Right lung (tissue), 5 donors: Measurements from ENCODE around the gene NOC2L. TPM values are rescaled to one million over a fixed set of nuclear protein-coding genes. Genes with fewer than 3 reads are reported as not detected.

Experiments used
- DNase-seq, 2 donors: peaks; one replicate each; pipeline ENCODE4 v3.0.0-alpha.2; 2013
- polyA plus RNA-seq, 5 donors: library from polyadenylated mRNA; unstranded; fragments of 120-200 nt; gene quantifications; one replicate each; pipeline versions ENCODE4 v1.2.1 to v1.2.3, GENCODE V29; 2013; ENCODE audit warnings: inconsistent platforms in 1 of 5, low replicate concordance in 1 of 5; ENCODE audit not compliant: insufficient read length in 5 of 5, insufficient read depth in 1 of 5

NOC2L gene
- polyA plus RNA-seq, 5 donors, result 42.3 to 62.0 (median 55.2) TPM

- no peak for DNase-seq
Observed at GRCh38 chr1:918843-919242, 40.2 kb downstream of the NOC2L start.

DNA sequence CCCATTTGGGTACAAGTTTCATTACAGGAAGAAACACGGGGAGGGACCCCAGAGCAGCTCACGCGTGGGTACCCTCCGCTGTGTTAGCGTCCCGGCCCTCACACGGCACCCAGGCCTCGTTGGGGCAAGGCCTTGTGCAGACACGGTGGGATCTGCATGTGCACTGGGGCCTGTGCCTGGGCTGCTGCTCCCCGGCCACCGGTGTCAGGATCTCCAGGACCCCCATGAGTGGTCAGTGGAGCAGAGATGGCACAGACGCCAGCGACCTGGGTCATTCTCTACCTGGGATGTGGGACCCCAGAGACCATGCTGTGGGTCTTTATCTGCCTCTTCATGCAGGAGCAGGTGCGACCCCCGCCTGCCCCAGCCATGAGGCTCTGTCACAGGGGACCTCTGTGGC, 40.7 kb downstream of the NOC2L start:
- no peak for DNase-seq

- no peak for DNase-seq
Observed at GRCh38 chr1:917466-918091, 41.5 kb downstream of the NOC2L start.

GRCh38 chr1:917076-917459, 42.0 kb downstream of the NOC2L start:
- no peak for DNase-seq

DNA sequence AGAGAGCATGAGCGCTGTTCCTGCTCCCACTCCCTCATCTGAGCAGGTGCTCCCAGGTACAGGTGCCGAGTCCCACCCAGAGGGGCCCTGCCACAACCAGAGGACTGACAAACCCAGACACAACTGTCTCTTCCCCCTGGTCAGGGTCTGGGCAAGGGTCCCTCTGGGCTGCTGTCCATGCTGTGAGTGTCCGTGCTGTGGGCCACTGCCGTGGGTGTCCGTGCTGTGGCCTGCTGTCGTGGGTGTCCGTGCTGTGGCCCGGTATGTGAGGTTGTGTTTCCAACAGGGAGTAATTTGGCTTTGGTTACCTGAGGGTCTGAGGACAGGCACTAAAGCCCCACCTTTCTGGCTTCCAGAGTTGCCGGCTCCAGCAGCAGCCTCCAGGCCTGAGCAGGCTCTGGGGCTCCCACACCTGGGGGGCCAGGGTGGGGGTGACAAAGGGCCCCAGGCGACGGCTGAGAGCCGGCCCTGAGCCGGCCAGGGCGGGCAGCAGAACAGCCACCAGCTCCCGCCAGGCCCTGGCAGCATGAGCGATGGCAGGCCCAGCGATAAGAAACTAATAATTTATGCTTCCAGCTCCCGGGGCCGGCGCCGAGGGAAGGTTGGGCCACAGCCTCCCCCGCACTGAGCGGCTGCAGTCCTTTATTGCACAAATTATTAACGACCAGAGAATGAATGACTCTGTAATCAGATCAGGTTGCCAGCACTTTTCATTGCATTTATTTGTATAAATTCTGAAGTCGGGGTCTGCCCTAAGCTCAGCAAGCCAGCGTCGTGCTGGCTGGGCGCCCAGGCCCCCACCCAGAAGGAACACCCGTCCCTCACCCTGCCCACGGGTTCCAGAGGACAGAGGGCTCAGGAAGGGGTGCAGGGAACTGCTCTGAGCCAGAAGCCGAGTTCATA, 42.6 kb downstream of the NOC2L start:
- no peak for DNase-seq

GRCh38 chr1:915295-916172, 43.5 kb downstream of the NOC2L start:
- DNase-seq, result no peak

DNA sequence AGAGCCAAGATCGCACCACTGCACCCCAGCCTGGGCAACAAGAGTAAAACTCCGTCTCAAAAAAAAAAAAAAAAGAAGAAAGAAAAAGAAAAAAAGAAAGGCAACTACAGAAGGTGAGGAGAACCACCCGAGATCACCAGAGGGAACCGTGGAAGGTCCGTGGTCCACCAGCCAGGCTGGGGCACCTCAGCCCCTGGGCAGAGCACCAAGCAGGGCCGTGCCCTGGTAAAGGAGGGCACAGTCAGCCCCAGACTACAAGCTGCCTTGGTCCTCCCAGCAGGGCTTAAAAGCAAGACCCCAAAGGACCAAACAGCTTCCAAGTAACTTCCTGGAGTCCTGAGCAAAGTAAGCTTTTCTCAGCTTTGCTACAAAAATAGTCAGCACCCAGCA, 44.2 kb downstream of the NOC2L start:
- DNase-seq, result no peak

DNA sequence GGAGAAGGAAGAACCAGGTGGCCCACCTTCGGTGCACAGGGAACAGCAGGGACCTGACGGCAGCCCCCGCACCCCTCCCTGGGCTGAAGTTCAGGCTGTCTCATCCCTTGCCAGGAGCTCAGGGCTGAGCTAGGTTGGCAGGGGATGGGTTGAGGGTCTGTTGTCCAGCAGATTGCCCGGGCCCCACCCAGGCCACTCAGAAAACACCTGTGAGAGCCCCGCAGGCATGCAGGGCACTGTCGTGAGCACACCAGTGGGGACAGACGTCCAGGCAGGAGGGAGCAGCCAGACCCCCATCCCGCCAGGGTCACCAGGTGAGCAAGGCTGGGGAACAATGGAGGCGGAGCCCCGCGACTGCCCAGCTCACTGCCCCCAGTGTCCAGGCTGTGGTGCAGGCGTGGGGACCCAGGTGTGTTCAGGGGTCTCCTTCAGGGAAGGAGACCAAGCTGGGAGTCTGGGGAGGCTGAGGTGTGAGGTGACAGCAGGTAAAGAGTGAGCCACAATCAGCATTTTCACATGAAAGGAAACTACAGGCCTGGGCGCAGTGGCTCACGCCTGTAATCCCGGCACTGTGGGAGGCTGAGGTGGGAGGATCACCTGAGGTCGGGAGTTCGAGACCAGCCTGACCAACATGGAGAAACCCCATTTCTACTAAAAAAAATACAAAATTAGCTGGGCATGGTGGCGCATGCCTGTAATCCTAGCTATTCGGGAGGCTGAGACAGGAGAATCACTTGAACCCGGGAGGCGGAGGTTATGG, 44.7 kb downstream of the NOC2L start:
- DNase-seq, result no peak

DNA sequence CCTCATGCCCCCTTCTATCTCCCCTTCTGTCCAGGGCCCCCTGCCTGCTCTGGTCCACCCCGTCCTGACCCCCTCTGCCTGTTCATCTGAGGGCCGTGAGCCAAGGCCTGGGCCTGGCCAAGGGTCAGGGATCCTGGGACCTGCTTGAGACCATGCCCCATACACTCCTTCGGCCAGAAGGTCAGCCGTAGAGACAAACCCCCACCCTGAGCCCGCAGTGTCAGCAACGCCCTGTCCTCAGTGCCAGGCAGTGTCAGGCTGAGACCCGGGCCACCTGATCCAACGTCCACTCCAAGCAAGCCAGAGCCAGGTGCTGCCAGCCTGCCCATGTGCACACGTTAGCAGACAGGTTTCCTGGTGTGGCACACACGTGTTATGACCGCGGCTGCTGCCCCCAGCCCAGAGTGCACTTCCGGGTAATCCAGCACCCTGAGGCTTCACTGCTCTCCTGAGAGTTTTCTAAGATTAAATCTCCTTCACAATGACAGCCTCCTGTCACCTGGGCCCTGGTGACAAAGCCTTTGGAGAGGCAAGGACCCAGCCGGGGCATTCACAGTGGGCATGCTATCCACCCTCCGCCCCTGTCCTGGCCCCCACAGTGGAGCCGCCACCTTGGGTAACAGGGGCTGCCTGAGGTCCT, 45.4 kb downstream of the NOC2L start:
- no peak for DNase-seq

- no peak for DNase-seq
Observed at GRCh38 chr1:912740-913301, 46.2 kb downstream of the NOC2L start.

- no peak for DNase-seq
Observed at GRCh38 chr1:911875-912739, 46.9 kb downstream of the NOC2L start.

GRCh38 chr1:910881-911721, 48.0 kb downstream of the NOC2L start:
- DNase-seq, result no peak

GRCh38 chr1:910311-910880, 48.7 kb downstream of the NOC2L start:
- no peak for DNase-seq

DNA sequence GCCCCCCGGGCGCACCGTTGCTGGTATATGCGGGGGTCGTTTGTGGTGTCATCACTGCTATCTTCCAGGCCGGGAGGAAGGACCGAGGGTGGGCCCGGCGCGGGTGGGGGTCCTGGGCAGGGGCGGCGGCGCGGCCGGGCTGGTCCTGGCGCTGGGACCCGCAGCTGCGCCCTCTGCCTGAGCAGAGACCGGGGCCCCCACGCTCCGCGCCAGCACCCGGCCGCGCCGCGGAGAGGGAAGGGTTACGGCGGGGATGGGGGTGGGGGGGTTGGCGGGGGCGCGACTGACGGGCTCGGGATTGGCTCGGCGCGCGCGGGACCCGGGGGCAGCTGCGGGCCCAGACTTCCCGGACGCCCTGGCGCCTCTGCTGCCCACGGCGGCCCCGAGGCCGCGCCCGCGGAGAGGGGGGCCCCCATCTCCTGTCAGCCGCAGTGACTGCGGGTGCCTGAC, 49.2 kb downstream of the NOC2L start:
- DNase-seq, result no peak

DNA sequence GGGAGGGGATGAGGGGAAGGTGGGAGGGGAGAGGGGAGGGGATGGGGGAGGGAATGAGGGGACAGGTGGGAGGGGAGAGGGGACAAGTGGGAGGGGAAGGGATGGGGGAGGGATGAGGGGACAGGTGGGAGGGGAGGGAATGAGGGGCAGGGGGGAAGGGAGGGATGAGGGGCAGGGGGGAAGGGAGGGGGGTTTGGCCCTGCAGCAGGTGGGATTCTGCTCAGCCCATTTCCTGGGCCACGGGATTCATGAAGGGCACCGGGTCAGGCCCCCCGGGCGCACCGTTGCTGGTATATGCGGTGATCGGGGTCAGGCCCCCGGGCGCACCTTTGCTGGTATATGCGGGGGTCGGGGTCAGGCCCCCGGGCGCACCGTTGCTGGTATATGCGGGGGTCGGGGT, 50.4 kb downstream of the NOC2L start:
- no peak for DNase-seq

- DNase-seq, result no peak
Observed at GRCh38 chr1:907611-908451, 51.2 kb downstream of the NOC2L start.
